CD4-positive, alpha-beta T cell treated with Interleukin-15 for 4 hours (primary cell): Measurements from ENCODE around the gene EXOC6.
"Not testable (repeated sequence)": the region's sequence is repeated elsewhere in the genome, so short reads cannot be mapped to it uniquely, and the experiment has no call there.

Experiments used
- DNase-seq: peaks from one replicate; pipeline ENCODE4 v3.0.0-alpha.2; 2020; ENCODE audit warnings: low spot score

Gene EXOC6

GRCh38 chr10:92938841-92939240 is 90.5 kb downstream of the EXOC6 start:
- DNase-seq, result no peak

GRCh38 chr10:92942226-92942625 is 93.9 kb downstream of the EXOC6 start:
- DNase-seq, result no peak

- no peak for DNase-seq
Measured at GRCh38 chr10:92946491-92946890, 98.2 kb downstream of the EXOC6 start.

- DNase-seq, result not testable (repeated sequence)
Measured at GRCh38 chr10:92952573-92952972, 104.3 kb downstream of the EXOC6 start.

- no peak for DNase-seq
Measured at GRCh38 chr10:92957223-92958010, 109.1 kb downstream of the EXOC6 start.

GRCh38 chr10:92961638-92962037 is 113.3 kb downstream of the EXOC6 start:
- DNase-seq, result no peak

GRCh38 chr10:92965314-92965713 is 117.0 kb downstream of the EXOC6 start:
- DNase-seq, result peak; percentile 24

GRCh38 chr10:92967641-92968040 is 119.3 kb downstream of the EXOC6 start:
- no peak for DNase-seq

- DNase-seq, result no peak
Measured at GRCh38 chr10:92969151-92969550, 120.8 kb downstream of the EXOC6 start.

- DNase-seq, result no peak
Measured at GRCh38 chr10:92970301-92971070, 122.2 kb downstream of the EXOC6 start.

- DNase-seq, result no peak
Measured at GRCh38 chr10:92972066-92972870, 123.9 kb downstream of the EXOC6 start.

- DNase-seq, result no peak
Measured at GRCh38 chr10:92972886-92973285, 124.6 kb downstream of the EXOC6 start.

GRCh38 chr10:92976278-92976677 is 128.0 kb downstream of the EXOC6 start:
- not testable (repeated sequence) for DNase-seq

GRCh38 chr10:92989250-92989649 is 140.9 kb downstream of the EXOC6 start:
- DNase-seq, result no peak

GRCh38 chr10:92990615-92991014 is 142.3 kb downstream of the EXOC6 start:
- DNase-seq, result no peak

GRCh38 chr10:92991513-92991912 is 143.2 kb downstream of the EXOC6 start:
- DNase-seq, result no peak

- no peak for DNase-seq
Measured at GRCh38 chr10:92993699-92994272, 145.5 kb downstream of the EXOC6 start.

GRCh38 chr10:92995509-92995908 is 147.2 kb downstream of the EXOC6 start:
- no peak for DNase-seq

GRCh38 chr10:92997620-92998019 is 149.3 kb downstream of the EXOC6 start:
- no peak for DNase-seq

GRCh38 chr10:92999191-92999590 is 150.9 kb downstream of the EXOC6 start:
- no peak for DNase-seq

- DNase-seq, result no peak
Measured at GRCh38 chr10:93006435-93007039, 158.2 kb downstream of the EXOC6 start.

- DNase-seq, result no peak
Measured at GRCh38 chr10:93015722-93016121, 167.4 kb downstream of the EXOC6 start.
